NCI-H226 (cell line): ENCODE measurements around the gene BRD1.

Experiments used
- DNase-seq: peaks from one replicate; pipeline ENCODE4 v3.0.0-alpha.2; 2015

BRD1 gene

DNA sequence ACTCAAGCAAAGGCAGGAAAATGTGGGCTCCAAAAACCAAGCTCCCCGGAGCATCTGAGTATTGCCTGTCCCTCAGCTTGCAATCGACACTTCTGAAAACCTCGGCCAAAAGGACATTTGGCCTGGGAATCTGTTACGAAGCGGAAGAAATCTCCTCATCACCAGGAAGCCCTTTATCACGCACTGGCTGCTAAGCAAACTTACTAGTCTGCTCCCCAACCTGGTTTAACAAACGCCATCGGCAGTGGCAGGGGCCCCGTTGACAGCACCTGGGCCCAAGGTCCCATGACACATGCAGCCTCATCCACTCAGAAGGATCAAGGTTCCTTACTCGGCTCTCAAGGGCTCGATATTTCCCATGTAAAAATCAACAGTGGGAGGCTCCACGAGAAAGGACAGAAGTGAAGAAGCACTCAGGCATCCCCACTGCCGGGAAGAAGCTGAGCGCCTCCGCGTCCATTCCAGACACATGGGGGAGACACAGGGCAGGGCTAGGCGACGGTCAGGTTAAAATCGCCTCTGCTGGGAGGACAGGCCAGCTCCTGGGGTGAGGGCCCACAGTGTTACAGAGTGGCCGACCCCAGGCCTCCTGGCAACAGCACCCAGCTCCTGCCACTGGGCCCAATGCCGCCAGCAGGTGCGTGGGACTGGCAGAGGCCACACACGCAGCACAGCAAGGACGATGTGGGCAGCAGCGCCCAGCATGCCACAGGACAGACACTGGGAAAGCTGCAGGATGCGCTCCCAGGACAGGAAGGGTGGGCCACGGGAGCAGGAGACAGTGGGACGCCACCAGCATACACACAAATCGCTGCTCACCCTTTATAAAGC, 27.1 kb downstream of the BRD1 start:
- DNase-seq: no peak

DNA sequence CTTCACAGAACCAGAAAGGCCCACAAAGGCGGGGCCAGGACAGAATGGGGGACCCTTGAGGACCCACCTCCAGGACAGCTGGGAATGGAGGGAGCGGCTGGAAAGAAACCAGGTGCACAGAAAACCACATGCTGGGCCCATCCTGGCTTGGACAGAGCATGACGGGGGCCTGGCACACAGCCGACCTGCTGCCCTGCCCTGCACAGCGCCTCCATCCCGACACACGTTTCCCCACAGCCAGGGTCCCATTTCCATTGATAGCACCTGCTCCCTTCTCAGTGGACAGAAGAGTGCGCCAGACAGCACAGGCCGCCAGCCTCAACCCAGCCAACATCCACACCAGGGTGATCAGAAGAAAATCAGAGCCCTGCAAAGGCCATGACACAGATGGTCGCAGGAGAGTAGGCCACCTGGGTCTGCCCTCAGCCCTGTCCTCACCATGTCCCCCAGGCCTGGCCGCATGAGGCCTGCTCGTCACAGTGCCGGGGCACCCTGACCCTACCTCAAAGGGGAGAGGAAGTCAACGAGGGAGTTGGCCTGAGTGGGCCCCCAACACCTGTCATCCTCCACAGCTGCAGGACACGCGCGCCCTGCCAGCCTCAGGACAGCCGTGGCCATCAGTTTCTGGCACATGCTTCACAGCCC, 28.1 kb downstream of the BRD1 start:
- no peak for DNase-seq

DNA sequence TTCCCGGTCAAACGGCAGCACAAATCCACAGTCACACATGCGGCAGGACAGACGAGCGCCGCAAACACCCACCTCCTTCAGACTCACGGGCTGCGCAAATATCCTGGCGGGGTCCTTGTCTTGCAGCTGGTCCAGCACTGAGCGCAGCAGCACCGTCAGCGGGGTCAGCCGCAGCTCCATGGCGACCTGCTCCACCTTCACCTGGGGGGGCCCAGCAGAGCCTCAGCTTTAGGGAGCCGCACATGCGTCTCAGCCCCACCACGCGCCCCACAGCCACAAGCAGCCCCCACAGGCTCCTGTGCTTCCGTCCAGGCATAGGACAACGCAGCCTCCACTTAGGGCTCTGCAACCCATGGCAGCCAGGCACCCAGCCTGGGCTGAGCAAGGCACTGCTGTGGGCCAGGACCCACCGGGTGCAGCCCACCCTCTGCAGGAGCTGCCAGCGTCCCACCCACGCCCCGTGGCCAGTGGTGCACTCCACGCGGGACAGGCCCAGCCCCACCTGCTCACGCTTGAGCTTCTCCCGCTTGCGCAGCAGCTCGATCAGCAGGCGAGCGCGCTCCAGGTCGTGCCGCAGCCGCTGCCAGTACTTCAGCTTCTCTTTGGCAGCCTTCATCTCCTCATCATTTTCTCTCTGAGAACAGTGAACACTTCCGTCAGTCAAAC, 29.1 kb downstream of the BRD1 start:
- DNase-seq: no peak

DNA sequence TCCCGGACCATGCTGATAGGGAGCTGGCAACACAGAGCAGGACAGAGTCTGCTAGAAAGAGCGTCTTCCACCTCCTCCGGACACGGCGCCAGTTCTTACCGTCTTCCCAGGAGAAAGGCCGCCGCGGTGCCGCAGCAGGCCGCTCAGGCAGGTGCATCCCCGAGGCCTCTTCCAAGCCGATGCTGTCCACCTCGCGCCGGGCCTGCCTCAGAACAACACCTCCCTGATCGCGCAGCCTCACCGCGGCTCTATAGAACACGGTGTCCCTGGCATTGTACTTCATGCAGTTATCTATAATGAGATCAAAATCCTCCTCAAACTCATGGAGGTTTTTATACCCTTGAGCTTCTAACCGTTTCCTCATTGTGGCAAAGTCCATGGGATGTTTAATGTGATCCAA, 30.0 kb downstream of the BRD1 start:
- DNase-seq: no peak

DNA sequence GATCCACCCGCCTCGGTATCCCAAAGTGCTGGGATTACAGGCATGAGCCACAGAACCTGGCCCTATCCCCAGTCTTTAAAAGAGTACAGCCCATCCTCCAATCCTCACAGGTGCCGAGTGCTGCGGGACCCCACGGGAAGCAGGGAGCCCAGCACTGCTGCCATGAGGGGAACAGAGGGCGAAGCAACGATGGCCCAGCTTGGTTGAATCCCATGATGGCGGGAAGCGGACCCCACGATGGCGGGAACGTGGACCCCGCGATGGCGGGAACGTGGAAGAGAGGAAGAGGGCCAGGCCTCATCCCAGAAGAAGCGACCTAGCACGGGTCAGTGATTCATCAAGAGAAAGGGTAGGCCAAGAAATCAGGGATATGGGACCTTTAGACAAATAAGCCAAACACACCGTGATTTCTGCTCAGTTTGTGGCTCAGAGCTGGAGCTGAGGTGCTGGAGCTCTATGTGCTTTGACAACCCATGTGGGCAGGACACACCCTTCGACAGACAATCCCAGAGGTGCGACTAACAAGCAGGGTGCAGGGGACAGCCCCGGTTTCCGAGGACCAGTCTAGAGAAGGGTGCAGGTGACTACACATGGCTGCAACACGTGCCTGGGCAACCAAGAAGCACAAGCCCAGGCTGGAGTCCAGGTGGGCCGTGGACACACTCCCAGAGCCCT, 30.9 kb downstream of the BRD1 start:
- DNase-seq: no peak

DNA sequence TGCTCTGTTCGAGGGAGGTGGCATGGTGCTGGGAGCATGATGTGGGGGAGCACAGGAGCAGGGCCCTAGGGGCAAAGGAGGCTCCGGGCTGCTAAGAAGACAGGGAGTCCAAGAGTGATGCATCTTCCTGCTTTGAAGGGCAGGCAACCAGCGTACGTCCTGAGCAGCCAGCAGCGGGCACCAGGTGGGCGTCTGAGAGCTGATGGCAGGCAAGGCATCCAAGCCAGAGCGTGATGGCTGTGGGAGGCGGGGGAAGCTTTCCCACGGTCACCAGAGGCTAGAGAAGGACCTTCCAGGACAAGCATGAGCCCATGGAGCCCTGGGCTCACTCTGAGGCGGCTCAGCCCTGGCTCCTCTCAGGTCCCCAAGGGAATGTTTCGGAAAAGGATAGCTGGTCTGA, 32.2 kb downstream of the BRD1 start:
- DNase-seq: no peak

DNA sequence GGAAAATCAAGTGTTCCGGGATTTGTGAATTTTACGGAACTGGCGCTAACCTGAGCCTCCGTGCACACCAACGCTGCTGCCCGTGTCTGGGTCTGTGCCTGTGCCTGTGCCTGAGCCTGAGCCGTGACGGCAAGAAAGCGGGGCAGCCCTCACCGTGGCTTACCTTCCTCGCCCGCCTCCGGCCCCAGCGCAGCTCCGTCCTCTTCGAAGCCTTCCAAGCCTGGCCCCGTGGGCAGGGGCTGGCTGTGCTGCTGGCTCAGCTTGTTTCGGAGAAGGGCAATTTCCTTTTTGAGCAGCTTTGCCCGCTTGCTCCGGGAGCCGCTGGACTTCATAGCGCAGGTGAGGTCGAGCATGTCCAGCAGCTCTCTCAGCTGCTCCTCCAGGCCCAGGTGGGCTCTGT, 33.8 kb downstream of the BRD1 start:
- DNase-seq: no peak

DNA sequence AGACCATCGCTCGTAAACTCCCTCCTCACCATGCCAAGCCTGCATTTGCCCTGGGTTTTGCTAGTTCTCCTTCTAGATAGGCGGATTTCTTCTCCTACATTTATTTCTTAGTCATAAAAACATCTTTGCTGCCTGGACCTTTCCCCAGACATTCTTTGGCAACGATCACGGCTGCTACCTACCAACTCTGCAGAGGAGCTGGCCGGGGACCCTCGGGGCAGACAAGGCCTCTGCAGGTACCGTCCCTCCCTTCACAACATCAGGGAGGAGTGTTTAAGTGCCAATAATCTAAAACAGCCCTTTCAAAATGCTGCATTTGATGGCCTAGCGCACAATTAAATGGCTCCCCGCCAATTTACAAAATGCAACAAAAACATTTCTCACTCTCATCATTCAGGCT, 34.4 kb downstream of the BRD1 start:
- no peak for DNase-seq

DNA sequence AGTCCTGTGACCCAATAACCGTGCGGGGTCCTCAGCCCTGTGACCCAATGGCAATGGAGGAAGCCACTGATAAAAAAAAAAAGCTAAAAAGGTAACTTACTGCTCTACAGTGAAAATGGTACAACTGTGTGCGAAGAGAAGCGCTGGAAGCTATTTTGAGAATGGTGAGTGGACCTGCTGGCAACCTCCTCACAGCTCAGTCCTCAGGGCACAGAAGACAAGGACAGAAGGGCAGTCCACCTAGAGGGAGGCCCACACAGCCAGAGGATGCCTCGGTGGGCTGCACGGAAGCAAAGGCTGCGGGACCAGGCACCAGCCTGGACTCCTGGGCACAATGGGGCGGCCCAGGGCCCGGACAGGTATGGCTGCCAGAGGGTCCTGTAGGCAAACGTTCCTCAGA, 35.6 kb downstream of the BRD1 start:
- no peak for DNase-seq

DNA sequence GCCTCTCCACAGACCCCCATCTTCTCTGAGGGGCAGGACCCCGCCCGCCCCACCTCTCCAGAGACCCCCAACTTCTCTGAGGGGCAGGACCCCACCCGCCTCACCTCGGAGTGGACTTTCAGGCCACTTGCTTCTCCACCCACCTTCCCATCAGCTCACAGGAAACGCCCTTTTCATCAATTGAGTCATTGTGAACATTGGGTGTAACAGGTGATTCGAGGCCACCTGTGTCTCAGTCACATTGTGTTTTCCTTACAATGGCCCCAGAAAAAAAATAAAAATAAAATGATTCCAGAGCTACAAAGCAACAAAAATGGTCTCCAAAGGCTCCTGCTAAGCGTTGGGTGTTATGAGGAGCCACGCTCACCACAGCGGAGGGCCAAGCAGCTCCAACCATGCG, 36.0 kb downstream of the BRD1 start:
- no peak for DNase-seq

DNA sequence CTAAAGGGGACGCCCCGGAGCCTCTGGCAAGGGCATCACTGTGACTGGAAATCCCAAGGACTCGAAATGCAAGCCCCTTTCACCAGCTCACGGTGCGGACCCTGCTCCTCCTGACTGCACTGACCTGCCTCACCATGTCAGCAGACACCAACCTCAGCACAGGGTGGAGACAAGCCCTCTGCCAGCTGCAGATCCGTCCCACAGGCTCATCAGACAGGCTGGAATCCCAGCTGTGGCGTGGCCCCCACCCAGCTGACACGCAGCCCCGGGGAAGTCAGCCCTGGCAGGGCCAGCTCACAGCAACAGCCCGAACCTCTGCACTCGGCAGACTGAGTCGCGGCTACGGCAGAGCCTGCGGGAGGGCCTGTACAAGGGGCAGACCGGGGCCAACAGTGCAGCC, 36.8 kb downstream of the BRD1 start:
- DNase-seq: no peak

DNA sequence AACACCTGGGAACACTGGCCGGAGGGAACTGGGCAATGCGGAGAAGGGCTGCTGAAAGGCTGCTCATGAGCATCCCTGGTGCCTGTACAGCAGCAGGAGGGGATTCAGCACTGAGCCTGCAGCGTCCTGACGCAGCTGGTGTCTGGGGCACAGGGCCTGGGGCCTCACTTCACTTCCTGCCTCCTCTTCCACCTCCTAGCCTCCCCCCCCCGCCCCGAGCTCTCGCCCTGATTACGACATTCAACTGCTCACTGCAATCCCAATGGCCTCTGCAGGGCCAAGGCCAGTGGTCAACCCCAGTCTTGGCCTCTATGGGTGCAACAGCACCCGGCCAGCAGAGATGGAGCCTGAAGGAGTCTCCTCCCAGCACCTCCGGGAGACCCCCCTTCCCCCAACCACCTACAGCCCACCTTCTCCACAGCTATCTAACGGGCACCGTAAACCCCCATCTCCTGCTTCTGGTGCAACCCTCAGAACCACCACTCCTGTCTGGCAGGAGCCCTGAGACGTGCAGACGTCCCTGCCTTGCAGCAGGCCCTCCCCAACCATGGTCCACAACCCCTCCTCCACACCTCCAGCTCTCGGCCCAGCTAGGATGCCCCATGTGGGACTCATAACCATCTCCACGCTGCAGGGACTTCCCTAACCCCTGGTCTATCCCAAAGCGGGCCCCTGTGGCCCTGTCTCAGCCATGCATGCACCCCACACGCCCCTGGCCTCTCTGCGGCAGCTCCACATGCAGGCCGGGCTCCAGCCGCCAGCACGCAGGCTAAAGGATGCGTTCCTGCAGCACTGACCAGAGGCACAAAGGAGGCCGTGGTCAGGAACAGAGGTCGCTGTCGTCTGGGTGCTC, 38.2 kb downstream of the BRD1 start:
- no peak for DNase-seq

DNA sequence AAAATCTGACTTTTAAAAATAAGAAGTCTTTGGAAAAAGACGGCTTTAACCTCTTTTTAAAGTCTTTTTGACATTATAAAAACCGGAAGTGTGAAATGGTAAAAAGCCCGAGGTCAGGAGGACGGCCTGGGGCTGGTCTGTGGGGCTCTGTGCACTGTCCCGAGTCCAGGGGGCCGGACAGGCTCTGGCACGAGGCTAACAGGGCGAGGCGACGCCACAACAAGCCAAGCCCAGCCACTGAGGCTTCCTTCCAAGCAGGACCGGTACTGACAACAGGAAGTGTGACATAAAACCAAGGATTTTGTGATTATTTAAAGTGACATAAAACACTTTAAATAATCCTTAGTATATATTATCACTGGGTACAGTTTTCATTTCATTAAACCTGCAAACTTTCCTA, 39.2 kb downstream of the BRD1 start:
- DNase-seq: no peak

DNA sequence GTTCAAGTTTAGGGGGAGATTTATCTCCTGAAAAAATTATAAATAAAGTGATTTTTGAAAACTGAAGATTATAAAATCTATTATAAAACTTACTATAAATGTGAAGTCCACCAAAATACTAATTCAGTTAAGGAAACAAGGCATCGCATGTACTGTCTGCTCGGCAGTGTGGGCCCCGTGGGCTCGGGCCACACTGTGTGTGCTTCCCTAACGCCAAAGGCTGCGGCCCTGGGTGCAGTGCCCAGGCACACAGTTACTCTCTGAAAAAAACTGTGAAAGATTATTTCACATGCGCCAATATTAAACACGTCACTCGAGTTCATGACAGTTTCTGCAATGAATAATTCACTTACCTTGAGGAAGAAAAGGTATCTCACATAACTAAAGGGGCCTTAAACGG, 39.8 kb downstream of the BRD1 start:
- DNase-seq: no peak

DNA sequence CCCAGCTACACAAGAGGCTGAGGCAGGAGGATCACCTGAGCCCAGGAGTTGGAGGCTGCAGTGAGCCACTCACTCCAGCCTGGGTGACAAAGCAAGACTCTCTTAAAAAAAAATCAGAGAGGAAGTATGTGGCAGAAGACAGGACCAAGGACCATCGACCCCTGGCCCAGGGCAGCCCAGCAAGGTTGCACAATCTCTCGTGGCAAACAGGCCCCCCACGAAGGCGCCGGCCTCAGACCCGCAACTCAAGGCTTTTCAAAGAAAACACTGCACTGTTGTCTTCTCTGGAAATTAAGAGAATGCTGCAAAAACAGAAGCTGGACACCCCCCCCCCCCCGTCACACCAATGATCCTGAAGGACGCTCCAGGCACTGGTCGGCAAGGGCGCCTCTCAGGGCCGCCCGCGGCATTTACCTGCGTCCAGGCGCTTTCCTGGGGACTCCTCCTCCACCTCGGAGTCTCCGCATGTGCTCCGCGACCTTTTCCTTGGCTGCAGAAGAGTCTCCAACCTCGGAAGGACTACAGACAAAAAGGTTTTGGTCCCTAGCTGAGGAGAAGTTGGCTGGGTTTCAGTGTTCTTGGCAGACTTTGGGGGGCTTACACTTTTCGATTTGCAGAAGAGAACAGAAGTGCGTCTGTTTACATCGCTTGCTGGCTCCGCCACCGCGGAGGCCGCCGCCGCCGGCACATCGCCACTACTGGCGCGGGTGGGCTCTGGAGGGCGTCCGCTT, 40.5 kb downstream of the BRD1 start:
- no peak for DNase-seq

DNA sequence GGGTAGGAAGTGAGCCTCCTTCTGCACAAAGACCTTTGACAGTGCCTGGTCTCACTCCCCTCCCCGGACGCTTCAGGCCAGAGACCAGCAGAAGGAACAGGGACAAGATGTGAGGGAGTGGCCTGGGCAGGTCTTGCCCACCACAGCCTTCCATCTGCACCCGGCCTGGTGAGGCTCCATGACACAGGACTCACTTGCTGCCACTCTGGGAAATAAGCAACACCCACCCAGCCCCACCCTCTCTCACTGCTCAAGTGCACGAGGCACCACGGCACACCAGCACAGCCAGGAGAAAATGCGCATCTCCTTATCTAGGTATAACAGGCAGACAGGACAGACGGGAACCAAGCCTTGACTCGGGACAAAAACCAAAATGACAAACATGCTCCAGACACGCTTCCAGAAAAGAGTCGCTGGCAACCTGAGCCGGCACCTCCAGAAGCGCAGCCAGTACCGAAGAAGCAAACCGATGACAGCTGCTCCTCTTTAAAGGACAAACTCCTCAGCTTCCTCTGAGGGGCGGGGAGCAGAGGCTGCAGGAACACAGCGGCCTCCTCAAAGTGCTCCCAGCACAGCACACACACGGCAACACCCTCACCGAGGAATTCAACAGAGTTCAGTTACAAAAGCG, 41.7 kb downstream of the BRD1 start:
- DNase-seq: no peak

DNA sequence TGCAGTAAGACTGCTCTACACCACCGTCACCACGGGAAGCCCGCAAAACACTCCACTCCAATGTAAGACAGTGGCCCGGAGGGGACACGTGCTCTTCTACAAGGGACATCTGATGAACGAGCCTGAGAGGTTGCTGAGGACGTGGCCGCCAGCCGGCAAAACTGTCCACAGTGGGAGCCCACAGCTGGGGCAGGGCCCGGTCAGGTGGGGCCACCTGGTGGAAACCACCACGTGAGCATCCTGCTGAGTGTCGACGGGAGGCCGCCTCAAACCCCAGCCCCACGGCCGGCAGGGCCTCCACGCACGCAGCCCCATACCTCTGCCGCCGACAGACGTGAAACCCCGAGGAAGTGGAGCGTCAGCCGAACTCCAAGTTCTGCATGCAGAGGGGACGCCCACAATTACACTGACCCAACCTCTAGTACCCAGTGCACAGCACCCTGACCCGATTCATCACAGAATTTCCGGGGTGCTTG, 42.6 kb downstream of the BRD1 start:
- DNase-seq: no peak

DNA sequence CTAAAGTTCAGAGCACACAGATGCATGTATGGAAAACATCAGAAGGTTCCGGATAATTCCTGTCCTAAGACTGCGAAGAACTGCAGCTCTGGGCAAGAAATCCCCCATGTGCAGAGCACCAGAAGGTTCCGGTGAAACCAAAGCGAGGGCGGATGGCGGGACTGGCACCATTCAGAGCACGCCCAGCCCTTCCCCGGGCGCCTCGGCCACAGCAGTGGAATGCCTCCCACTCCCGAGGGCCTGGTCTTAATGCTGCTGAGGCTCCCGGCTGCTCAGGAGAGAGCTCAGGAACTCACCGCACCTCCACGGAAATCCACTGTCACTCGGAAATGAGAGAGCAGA, 43.1 kb downstream of the BRD1 start:
- no peak for DNase-seq

DNA sequence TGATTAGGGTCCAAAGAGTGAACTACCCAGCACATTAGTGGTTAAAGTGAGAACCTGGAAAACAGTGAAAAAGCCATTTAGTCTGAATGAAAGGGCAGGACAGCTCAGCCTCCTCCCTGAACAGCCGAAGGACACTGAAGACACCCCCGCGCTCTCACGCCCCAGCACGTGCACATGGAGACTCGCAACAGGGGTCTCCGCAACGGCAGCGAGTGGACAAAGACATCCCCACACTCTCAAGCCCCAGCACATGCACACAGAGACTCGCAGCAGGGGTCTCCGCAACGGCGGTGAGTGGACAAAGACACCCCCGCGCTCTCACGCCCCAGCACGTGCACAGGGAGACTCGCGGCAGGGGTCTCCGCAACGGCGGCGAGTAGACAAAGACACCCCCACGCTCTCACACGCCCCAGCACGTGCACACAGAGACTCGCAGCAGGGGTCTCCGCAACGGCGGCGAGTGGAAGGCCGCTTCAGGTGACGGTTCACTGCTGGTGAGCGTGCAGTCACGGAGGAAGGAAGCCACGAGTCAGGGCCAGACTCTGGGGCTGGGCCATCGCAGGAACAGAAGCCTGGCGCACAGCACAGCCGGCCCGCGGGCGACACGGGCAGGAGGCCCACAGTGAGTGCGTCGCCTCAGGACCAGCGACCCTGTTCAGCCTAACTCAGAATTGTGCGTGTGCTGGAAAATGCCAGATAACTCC, 43.6 kb downstream of the BRD1 start:
- DNase-seq: no peak

DNA sequence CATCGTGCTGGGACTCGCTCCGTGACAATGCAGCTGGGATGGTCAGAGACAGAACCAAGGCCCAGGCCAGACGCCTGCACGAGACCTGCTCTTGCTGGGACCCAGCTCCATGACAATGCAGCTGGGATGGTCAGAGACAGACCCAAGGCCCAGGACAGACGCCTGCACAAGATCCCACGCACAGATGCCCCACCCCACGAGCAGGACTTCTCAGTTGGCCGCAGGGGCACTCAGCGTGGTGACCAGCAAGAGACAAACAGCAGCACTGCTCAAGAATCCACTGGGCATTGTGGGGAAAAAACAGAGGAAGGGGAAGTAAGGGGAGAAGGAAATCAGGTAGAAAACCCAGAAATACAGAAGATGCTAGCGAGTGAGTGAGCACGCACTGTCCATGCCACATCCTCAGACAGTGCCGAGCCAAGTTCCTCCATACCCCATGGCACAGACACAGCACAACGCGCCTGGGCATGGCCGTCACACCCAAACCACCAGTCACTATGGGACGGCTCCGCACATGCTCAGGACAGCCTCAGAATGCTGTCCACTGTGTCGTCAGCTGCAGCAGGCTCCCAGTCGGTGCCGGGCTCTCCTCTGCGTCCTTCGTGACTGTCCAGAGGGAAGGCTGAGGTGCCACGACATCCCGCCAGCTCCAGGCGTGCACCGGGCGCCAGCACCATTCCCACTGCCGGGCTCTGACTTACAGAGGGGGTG, 44.5 kb downstream of the BRD1 start:
- no peak for DNase-seq
